Tibial nerve (tissue), 4 donors: Measurements from ENCODE around the gene CRYAB.
"Not testable (repeated sequence)": the region's sequence is repeated elsewhere in the genome, so short reads cannot be mapped to it uniquely, and the experiment has no call there.

ENCODE experiments used
- EP300 ChIP-seq, 2 donors: sonication (generic); formaldehyde crosslinking; IDR thresholded peaks; one replicate each; pipeline ENCODE4 v1.6.1; 2017; ENCODE audit warnings: antibody characterized with exemption in 2 of 2, mild to moderate bottlenecking in 1 of 2
- POLR2A ChIP-seq, 2 donors: fragments of 450-650 bp; IDR thresholded peaks; one replicate each; pipeline ENCODE4 v1.6.1; 2017; ENCODE audit warnings: antibody characterized with exemption in 2 of 2, mild to moderate bottlenecking in 2 of 2, moderate library complexity in 2 of 2
- TF ChIP-seq, protein P1 (sequence below), 5 experiments: fragments of 200-600 bp in 3 of 5; fragments of 450-650 bp in 2 of 5; sonication (generic) in 3 of 5; IDR thresholded peaks; one replicate each; pipeline ENCODE4 v1.5.1; 2016 to 2019; ENCODE audit warnings: antibody characterized with exemption in 5 of 5, mild to moderate bottlenecking in 3 of 5, moderate library complexity in 2 of 5

DNA sequence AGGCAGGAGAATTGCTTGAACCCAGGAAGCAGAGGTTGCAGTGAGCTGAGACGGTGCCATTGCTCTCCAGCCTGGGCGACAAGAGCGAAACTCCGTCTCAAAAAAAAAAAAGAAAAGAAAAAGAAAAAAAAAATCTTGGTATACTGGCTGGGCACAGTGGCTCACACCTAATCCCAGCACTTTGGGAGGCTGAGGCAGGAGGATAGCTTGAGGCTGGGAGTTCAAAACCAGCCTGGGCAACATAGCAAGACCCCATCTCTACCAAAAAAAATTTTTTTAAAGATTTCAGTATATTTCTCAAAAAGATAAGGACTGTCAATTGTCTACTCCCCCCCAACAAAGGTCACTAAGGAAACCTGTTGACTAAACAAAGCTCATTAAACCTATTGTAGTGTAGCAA lies 26.5 kb downstream of the CRYAB start:
- TF ChIP-seq, protein P1, sequence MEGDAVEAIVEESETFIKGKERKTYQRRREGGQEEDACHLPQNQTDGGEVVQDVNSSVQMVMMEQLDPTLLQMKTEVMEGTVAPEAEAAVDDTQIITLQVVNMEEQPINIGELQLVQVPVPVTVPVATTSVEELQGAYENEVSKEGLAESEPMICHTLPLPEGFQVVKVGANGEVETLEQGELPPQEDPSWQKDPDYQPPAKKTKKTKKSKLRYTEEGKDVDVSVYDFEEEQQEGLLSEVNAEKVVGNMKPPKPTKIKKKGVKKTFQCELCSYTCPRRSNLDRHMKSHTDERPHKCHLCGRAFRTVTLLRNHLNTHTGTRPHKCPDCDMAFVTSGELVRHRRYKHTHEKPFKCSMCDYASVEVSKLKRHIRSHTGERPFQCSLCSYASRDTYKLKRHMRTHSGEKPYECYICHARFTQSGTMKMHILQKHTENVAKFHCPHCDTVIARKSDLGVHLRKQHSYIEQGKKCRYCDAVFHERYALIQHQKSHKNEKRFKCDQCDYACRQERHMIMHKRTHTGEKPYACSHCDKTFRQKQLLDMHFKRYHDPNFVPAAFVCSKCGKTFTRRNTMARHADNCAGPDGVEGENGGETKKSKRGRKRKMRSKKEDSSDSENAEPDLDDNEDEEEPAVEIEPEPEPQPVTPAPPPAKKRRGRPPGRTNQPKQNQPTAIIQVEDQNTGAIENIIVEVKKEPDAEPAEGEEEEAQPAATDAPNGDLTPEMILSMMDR (IDR thresholded peaks at IDR 0.05): not testable (repeated sequence)
- TF ChIP-seq EP300, POLR2A (IDR thresholded peaks at IDR 0.05): not testable (repeated sequence)
